ENCODE data around the gene TNNI2.

GRCh38 chr11:1845095-1845429 lies 6.3 kb downstream of the TNNI2 start:
- no peak for TF ChIP-seq CTCF (IDR thresholded peaks at IDR 0.05 in 8 of 11, conservative IDR thresholded peaks at IDR 0.05 in 3 of 11)
- TF ChIP-seq POLR2A (IDR thresholded peaks at IDR 0.05) = no peak

All from spleen (tissue), 7 donors.